T follicular helper cell (primary cell): Measurements from ENCODE around the gene PXN.
"Not testable (repeated sequence)": the region's sequence is repeated elsewhere in the genome, so short reads cannot be mapped to it uniquely, and the experiment has no call there.

Experiments used
- DNase-seq: peaks from one replicate; pipeline ENCODE4 v3.0.0-alpha.2; 2020; ENCODE audit warnings: low read depth

The PXN gene

DNA sequence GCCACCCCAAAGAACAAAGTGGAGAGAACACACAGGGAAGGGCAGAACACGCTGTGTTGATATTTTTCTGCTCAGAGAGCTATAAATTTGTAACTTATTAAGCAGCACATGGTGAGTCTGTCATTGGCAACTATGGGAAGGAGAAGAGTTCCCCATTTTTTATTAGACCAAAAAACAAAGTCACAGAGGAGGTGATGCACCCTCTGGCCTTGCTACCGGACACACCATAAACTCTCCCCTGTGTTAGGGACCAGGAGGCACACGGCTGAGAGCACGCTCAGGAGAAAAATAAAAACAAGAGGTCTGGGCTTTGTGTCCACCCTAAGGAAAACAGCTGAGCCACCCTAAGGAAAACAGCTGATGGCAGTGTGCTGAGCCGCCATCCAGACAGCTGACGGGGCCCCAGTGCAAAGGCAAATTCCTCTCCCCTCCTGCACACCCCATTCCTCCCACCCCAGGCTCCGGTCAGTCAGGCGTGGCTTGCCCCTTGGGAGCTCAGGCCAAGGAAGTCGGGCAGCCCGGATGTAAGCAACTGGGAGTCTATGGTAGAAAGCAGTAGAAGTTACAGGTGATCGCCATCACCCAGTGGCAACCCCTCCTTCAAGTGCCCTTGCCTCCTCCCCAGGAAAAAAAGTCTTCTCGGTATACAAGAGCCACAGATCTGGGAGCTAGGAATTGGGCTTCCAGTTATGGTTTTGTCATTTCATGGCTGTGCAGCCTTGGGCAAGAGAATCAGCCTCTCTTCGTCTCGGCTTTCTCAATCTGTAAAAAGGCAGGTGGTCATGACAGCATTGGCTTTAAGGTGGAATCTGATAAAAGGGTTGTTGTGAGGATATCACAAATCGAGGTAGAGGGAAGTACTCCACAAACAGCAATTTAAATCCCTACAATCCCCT is 2.4 kb downstream of the PXN start:
- no peak for DNase-seq

DNA sequence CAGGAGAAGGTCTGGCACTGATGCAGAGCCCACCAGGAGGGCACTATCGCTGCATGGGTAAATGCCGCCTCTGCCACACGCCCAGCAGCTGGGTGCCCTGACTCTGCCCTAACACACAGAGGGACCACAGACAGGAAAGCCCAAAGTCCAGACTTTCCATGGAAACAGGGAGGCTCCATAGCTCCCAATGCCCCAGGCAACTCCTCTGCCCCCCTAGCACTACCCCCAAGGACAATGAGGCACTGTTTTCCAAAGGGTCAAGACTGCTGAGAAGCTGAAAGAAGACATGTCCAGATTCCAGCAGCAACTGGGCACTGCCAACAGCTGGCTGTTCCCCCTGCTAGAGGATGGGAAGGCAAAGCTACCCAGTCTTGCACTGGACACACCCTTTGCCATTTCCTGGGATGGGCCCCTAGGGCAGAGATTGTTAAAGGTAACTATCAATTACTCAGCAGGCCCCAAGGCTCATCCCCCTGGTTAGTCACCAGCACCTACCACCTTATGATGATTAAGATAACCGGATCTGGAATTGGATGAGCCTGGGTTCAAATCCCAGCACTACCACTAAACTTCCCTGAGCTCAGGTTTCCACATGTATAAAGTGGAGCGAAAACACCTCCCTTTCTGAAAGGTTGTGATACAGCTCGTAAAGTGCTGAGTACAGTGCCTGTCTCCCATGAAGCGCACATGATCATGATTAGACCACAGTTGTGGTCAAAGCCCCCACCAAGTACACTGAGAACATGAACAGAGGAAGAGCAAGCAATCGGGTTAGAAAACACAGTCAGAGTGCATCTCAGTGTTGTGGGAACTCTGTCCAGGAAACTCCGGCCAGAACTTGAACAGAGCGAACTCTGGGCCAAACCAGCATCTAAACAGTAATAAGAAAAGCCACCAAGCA is 3.3 kb downstream of the PXN start:
- no peak for DNase-seq

DNA sequence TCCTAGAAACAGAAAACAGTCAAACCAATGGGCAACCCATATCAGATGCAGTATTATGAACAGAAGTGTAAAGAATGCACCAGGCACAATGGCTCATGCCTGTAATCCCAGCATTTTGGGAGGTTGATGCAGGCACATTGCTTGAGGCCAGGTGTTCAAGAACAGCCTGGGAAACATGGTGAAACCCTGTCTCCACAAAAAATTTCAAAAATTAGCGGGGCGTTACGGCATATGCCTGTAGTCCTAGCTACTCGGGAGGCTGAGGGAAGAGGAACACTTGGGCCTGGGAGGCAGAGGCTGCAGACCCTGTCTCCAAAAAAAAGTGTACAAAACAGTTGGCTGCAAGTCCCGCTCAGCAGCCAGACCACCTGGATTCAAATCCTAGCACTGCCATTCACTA is 4.9 kb downstream of the PXN start:
- no peak for DNase-seq

DNA sequence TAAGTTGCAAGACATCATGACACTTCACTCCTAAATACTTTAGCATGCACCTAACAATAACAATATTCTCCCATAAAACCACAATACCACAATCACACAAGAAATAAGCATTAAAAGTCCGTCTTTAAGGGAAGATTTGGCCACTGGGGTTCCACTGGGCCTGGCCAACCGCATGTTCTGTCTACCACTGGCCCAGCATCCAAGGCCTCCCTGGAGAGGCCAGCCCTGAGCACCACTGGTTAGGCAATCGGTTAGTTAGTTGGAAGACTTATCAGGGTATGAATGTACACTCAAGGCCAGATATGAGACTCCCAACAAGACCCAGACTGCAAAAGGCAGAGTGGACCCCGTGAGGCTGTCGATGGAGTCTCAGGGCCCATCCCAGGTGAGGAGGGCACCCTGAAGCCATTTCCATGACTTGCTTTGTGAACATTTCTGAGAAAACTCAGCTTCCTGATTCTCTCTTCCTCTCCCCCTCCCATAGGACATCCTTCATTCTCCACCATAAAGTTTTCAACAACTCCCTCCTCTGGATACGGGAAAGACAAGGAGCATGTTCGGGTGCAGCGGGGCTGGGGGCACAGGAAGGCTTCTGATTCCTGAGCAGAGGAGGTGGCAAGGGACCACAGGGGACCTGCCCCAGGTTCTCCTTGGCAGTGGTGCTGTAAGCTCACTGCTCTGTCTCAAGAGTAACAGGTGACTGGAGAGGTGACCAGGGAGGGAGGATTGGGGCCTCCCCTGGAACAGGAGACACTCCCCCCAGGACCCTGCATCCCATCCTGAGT is 5.9 kb downstream of the PXN start:
- DNase-seq = no peak

DNA sequence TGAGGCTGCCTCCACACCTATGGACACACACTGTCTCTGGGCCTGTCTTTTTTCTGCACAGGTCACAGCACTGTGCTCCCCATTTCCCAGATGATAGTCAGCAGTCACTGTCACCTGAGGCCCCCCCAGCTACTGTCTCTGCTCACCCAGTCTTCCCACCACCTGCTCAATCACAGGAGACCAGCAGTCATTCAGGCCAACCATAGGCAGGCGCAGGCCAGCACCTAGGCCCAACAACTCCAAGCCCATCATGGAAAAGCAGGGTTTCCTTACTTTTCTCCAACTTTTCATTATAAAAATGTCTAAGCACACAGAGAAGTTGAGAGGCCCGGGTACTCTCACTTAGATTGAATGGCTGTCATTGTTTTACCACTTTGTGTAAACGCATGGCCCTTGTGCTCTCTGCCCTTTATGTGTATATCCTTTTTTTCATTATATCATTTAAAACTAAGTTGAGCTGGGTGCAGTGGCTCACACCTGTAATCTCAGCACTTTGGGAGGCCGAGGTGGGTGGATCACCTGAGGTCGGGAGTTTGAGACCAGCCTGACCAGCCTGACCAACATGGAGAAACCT is 7.1 kb downstream of the PXN start:
- DNase-seq = no peak

DNA sequence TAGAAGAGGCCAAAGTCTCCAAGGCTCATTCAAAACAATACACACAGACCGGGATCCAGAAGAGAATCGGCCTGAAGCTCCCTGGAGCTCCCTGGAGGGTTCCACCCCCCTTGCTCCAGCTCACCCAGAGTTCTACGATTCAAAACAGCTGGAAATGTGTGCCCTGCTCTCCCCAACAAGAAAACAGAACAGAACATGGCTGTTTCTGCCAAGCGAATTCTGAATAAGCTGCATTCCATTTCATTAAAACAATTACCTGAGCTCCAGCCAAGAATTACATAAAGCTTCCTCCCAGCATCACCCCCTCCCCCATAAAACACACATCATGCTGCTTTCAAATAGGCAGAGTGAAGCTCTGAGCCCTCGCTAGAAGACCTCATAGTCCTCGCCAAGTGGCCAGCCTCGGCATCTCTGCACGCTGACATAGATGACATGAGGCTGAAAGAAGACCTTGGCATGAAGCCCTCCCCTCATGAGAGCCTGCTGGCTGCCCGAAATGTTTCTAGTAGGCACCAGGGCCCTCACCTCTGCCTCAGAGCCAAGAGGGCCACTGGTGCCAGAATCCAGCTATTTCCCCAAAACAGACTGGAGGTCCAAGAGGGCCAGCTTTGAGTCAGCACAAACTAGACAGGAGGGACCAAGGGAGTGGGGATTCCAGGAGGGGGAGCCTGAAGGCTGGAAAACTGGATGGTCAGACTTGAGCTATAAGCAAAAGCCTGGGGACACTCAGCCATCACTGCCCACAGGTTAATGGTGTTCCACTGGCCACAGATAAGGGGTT is 8.3 kb downstream of the PXN start:
- DNase-seq = no peak

DNA sequence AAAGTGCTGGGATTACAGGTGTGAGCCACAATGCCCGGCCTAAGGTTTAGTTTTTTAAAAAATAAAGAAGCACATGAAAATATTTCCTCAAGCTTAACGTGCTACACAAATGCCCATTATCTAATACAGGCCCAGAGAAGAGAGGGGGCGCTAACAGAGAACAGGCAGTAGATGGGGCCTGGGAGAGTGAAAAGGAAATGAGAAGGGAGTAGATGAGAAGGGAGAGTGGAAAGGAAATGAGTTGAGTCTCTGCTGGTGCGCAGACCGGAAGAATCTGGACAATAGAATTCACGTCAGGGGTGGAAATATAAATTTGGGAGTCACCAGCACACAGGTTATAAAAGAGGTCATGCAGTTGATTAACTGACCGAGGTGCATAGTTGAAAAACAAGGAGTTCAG is 10.7 kb downstream of the PXN start:
- DNase-seq = no peak

DNA sequence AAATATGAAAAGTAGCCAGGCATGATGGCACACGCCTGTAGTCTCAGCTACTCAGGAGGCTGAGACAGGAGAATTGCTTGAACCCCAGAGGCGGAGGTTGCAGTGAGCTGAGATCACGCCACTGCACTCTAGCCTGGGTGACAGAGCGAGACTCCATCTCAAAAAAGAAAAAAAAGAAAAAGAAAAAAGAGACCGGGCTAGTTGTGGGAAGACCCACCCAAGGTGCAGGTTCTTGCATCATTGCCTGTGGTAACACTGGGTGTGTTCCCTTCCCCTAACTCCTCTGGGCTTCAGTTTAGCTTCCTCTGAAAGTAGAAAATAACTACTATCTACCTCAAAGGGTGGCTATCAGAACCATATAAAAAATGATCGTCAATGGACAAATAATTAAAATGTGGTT is 12.2 kb downstream of the PXN start:
- DNase-seq = not testable (repeated sequence)

DNA sequence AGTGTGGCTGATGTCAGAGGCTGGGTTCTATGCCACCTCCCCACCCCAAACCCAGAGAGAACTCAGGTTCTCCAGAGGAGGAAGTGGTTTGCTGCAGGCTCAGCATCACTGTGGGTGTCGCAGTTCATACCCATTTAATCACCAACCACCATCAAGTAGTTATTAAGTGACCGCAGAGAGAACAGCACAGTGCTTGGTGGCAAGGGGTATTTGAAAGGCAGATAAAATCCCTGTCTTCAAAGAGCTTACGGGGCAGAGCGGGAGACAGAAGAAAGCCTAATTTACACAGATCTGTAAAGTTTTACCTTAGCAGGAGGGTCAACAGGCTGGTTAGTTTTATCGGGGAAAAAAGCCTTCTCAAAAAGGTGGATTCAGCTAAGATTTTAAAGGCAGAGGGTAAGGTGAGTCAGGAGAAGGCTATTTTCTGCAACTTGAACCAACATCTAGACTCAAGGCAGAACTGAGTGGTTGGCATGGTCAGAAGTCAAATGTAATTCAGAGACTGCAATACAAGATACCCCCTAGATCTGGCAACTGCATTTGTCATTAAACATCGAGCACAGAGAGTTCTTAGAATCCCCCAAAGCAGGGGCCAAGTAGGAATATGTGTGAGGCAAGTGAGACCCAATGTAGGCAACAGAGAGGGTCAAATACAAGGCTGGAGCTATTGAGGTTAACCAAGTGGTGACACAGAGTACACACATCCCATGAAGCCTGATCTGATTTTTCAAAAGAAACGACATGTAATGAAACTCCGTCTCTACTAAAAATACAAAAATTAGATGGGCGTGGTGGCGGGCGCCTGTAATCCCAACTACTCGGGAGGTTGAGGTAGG is 13.2 kb downstream of the PXN start:
- peak; percentile 70 for DNase-seq

DNA sequence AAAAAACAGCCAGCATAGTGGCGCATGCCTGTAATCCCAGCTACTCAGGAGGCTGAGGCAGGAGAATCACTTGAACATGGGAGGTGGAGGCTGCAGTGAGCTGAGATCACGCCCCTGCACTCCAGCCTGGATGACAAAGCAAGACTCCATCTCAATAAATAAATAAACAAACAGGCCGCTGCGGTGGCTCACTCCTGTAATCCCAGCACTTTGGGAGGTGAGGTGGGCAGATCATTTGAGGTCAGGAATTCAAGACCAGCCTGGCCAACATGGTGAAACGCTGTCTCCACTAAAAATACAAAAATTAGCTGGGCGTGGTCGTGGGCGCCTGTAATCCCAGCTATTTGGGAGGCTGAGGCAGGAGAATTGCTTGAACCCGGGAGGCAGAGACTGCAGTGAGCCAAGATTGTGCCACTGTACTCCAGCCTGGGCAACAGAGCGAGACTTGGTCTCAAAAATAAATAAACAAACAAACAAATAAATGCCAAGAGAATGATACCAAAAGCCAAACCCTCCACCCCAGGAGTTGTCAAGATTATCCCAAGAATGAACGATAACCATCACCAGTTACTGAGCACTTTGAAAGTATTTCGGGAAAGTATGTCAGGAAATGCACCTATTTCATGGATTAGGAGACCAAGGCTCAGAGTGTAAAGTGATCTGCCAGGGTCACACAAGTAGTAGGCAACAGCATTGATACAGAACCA is 14.0 kb downstream of the PXN start:
- DNase-seq = not testable (repeated sequence)

DNA sequence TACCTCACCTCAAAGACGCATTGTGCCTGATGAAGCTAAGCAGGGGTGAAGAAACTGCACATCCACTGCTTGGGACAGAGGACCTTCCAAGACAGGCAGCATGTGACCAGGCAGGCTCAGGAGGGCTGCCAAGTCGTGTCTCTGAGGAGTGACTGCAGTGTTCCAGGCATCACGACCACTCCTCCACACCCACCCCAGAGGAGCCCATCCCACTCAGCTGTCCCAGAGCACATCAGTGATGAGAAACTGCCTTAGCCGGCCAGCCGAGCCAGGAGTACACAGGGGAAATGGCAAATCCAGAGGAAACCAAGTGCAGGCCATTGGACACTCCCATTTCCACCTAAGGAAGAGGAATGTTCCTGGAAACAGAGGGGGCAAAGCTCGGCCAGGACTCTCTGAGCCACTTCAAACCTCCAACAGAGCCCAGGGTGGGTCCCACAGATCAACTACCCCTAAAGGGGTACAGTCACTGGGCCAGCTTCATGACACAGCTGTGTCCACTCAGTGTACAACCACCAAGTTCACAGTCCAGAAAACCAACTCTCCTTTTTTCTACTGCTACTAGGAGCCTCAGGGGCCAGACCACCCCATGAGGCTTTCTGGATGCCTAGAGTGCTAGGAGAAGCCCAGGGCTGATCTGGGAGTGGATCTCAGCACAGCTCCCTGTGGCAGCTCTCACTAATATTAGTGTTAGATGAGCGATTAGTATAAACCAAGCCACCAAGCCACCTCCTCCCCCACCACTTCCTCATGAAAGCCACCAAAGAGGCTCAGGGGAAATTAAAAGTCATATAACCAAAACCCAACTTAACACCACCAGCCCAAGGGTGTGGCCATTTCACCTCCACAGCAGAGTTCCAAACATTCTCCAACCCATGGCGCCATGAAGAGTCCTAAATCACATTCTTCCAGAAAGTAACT is 15.4 kb downstream of the PXN start:
- DNase-seq = no peak

DNA sequence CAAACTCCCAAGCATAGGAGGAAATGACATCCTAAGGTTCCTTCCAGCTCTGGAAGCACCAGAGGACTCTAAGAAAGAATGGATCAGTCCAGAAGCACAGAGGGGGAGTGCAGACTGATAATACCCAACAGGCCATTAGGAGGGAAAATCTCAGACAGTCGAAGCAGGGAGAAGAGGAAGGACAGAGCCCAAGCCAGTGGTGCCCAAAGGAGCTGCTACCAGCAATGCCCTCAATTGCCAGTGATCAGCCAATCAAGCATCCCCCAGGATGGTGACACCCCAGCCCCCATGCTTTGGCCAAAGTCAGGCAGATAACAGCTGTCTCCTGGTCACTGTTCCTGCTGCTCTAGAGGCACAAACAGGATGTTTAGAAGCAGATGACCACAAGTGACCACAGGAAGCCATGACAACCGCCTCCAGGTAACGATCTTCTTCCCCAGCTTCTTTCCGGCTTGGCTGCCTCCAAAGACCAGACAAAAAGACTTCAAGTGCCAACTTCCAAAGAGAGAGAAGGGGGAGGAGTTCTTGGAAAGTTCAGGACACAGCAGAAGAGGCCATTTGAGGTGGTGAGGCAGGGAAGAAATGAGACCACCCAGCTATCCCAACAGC is 16.2 kb downstream of the PXN start:
- no peak for DNase-seq

DNA sequence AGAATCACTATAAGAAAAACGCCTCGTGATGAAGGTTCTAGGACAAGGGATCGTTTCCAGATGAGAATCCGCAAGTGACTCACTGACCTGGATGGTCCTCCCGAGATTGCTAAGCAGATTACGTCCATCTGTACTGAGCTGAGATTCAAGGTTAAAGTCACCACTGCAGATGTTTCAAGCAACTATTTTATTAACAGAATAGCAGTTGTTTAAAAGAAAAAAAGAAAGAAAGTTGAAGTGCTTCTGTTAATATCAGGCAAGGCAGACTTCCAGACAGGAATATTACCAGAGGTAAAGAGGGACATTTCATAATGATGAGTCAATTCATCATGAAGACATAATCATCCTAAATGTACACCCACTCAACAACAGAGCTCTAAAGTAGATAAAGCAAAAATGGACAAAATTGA is 17.9 kb downstream of the PXN start:
- no peak for DNase-seq

DNA sequence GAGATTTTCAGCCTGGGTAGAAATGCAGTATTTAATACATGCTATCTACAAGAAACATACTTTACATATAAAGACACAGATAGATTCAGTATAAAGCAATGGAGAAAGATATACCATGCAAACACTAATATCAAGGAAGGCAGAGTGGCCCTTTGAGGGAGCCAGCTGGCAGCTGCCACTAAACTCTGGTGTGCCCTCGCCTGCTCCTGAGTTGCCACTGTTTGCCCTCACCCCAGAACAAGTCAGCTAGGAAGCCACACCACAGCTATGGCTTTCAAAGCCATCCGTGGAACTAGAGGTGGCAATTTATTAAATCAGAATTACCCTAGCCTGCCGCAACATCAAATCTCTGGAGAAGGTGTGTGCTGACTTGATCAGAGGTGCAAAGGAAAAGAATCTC is 18.3 kb downstream of the PXN start:
- DNase-seq = no peak

DNA sequence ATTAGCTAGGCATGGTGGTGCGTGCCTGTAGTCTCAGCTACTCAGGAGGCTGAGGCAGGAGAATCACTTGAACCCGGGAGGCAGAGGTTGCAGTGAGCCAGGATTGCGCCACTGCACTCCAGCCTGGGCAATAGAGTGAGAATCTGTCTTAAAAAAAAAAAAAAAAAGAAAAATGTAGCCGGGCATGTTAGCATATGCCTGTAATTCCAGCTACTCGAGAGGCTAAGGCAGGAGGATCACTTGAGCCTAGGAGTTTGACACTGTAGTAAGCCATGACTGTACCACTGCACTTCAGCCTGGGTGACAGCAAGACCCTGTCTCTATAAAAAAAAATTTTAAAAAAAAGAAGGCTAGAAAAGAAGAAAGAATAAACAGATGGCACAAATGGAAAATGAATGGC is 18.8 kb downstream of the PXN start:
- DNase-seq = not testable (repeated sequence)

DNA sequence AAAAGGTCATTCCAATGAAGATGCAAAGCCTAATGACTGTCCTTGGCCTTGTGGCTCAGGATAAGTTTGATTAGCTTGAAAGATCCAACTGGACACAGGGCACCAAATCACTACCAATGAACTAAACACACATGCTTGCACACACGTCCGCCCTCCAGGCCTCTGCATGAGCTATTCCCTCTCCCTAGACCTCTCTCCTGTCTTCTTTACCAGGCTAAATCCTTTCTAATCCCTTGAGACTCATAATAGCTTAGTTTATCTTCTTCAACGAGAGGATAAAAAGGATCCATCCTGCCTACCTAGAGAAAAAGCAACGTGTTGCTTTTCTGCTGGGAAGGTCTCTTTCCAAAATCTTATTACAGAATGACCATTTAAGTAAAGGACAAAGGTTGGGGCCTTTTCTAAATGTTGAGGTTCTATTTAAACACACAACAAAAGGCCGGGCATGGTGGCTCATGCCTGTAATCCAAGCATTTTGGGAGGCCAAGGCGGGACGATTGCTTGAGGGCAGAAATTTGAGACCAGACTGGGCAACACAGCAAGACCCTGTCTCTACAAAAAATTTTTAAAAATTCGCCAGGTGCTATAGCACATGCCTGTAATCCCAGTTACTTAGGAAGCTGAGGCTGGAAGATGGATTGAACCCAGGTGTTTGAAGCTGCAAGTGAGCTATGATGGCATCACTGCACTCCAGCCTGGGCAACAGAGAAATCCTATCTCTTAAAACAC is 22.4 kb downstream of the PXN start:
- no peak for DNase-seq

DNA sequence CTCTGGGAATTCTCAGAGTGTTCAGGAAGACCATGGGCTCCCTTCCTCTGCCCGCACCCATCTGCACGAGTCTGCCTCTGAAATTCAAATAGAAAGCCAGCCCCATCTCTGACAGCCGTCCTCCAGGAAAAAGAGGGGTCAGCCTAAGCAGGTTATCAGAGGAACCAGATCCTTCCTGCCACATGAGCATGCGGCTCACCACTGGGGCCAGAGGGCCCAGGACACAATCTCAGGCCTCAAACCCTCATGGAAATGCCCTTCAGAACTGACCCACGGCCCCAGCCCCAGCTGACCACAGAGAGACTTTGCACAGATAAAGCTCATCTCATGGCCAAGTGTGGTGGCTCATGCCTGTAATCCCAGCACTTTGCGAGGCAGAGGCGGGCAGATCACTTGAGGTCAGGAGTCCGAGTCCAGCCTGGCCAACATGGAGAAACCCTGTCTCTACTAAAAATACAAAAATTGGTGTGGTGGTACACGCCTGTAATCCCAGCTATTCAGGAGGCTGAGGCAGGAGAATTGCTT is 23.2 kb downstream of the PXN start:
- DNase-seq = no peak
